DND-41 (cell line): Measurements from ENCODE around the gene TP73.

Experiments
- ATAC-seq: fragments of 200-7000 bp; cut with Tn5 transposase; 3 replicates; pipeline ENCODE4 v1.9.1; 2021; ENCODE audit warnings: low read depth; ENCODE audit not compliant: insufficient read depth
- DNase-seq: peaks from one replicate; pipeline ENCODE4 v3.0.0-alpha.2; 2020
- H2AFZ ChIP-seq: 2 replicates; pipeline ENCODE4 v1.6.0; 2012; ENCODE audit warnings: low read depth, low read length
- H3K27ac ChIP-seq: 2 replicates; pipeline ENCODE4 v1.5.1; 2012; ENCODE audit warnings: low read length, inconsistent platforms
- H3K27me3 ChIP-seq: fragments of 200-600 bp; sonication (generic); 2 replicates; pipeline ENCODE4 v1.6.0; 2012; ENCODE audit warnings: low read length, mild to moderate bottlenecking, inconsistent platforms; ENCODE audit not compliant: insufficient read depth, poor library complexity
- H3K36me3 ChIP-seq: 2 replicates; pipeline ENCODE4 v1.5.1; 2012; ENCODE audit warnings: low read length, inconsistent platforms; ENCODE audit not compliant: insufficient read depth
- H3K4me1 ChIP-seq: 2 replicates; pipeline ENCODE4 v1.5.1; 2012; ENCODE audit warnings: mild to moderate bottlenecking, low read length; ENCODE audit not compliant: insufficient read depth
- H3K4me2 ChIP-seq: 2 replicates; pipeline ENCODE4 v1.6.0; 2012; ENCODE audit warnings: mild to moderate bottlenecking, moderate library complexity, low read length, inconsistent platforms; ENCODE audit not compliant: insufficient read depth
- H3K4me3 ChIP-seq, 2 experiments: fragments of 200-600 bp in 1 of 2; shearing (Covaris generic) in 1 of 2; 2 replicates each; pipeline ENCODE4 v1.5.1; 2012 to 2016; ENCODE audit warnings: inconsistent platforms in 2 of 2, low read length in 2 of 2, mild to moderate bottlenecking in 2 of 2, low read depth in 1 of 2, moderate library complexity in 1 of 2
- H3K79me2 ChIP-seq: 2 replicates; pipeline ENCODE4 v1.6.0; 2012; ENCODE audit warnings: low read length, inconsistent platforms; ENCODE audit not compliant: insufficient read depth
- H3K9ac ChIP-seq: 2 replicates; pipeline ENCODE4 v1.6.0; 2012; ENCODE audit warnings: low read depth, mild to moderate bottlenecking, inconsistent platforms, low read length, moderate library complexity
- H3K9me3 ChIP-seq: 2 replicates; pipeline ENCODE4 v1.5.1; 2012; ENCODE audit warnings: low read length, moderate library complexity, mild to moderate bottlenecking, inconsistent platforms; ENCODE audit not compliant: insufficient read depth, severe bottlenecking
- H4K20me1 ChIP-seq: 2 replicates; pipeline ENCODE4 v1.6.0; 2012; ENCODE audit warnings: low read length; ENCODE audit not compliant: insufficient read depth
- CTCF ChIP-seq: IDR thresholded peaks from 2 replicates; pipeline ENCODE4 v1.5.1; 2012; ENCODE audit warnings: borderline replicate concordance, low read length, moderate library complexity, mild to moderate bottlenecking; ENCODE audit not compliant: poor library complexity, severe bottlenecking; ENCODE audit errors: extremely low read depth
- EZH2 ChIP-seq: IDR thresholded peaks from 3 replicates; pipeline ENCODE4 v1.6.1; 2012; ENCODE audit warnings: borderline replicate concordance, low read depth, mild to moderate bottlenecking, moderate library complexity, low read length, inconsistent platforms; ENCODE audit not compliant: severe bottlenecking

The TP73 gene

GRCh38 chr1:3656450-3657095 is 4.3 kb downstream of the TP73 start:
- H3K79me2 ChIP-seq = peaks cover 91% of the 10 kb centered on the region
- no peak overlapping the region for H3K4me2 ChIP-seq
- no peak overlapping the region for H2AFZ ChIP-seq
- no peaks in the 10 kb centered on the region for H3K9me3 ChIP-seq
- no peak for DNase-seq
- peaks cover 28% of the 10 kb centered on the region; the same call in 1 of the 2 replicates for H4K20me1 ChIP-seq
- H3K4me1 ChIP-seq = peaks cover 20% of the 10 kb centered on the region
- no peak overlapping the region for H3K4me3 ChIP-seq
- H3K27ac ChIP-seq = no peak overlapping the region
- peaks cover 5% of the 10 kb centered on the region; the same call in 1 of the 2 replicates for H3K36me3 ChIP-seq
- H3K9ac ChIP-seq = no peak overlapping the region
- H3K27me3 ChIP-seq = no peaks in the 10 kb centered on the region
- no peak for ATAC-seq
- TF ChIP-seq EZH2 (no peak), CTCF (no peak)

- peaks cover 90% of the 10 kb centered on the region for H3K79me2 ChIP-seq
- peaks cover 15% of the 10 kb centered on the region for H3K4me1 ChIP-seq
- no peak overlapping the region for H3K27ac ChIP-seq
- H3K9ac ChIP-seq = no peak overlapping the region
- no peak overlapping the region for H2AFZ ChIP-seq
- no peak overlapping the region for H3K4me2 ChIP-seq
- TF ChIP-seq CTCF (no peak), EZH2 (no peak)
- no peak for ATAC-seq
- H4K20me1 ChIP-seq = peaks cover 31% of the 10 kb centered on the region
- H3K4me3 ChIP-seq = no peak overlapping the region
- DNase-seq = no peak
- peaks cover 5% of the 10 kb centered on the region; the same call in 1 of the 2 replicates for H3K36me3 ChIP-seq
- no peaks in the 10 kb centered on the region for H3K9me3 ChIP-seq
- H3K27me3 ChIP-seq = no peaks in the 10 kb centered on the region
These were observed 4.8 kb downstream of the TP73 start for GRCh38 chr1:3657096-3657475.

- H3K4me2 ChIP-seq = no peak overlapping the region
- H3K4me3 ChIP-seq = no peak overlapping the region
- TF ChIP-seq CTCF (no peak), EZH2 (no peak)
- no peak overlapping the region for H3K9ac ChIP-seq
- peaks cover 15% of the 10 kb centered on the region for H3K4me1 ChIP-seq
- peaks cover 5% of the 10 kb centered on the region; the same call in 1 of the 2 replicates for H3K36me3 ChIP-seq
- H3K79me2 ChIP-seq = peaks cover 90% of the 10 kb centered on the region
- H3K9me3 ChIP-seq = no peaks in the 10 kb centered on the region
- H2AFZ ChIP-seq = no peak overlapping the region
- DNase-seq (no peak), ATAC-seq (no peak)
- H3K27ac ChIP-seq = no peak overlapping the region
- H4K20me1 ChIP-seq = peaks cover 38% of the 10 kb centered on the region
- H3K27me3 ChIP-seq = no peaks in the 10 kb centered on the region
These were observed 5.4 kb downstream of the TP73 start for GRCh38 chr1:3657578-3658230.
